ENCODE data around the gene MILR1.
"Not testable (repeated sequence)": the region's sequence is repeated elsewhere in the genome, so short reads cannot be mapped to it uniquely, and the experiment has no call there.

The MILR1 gene

DNA sequence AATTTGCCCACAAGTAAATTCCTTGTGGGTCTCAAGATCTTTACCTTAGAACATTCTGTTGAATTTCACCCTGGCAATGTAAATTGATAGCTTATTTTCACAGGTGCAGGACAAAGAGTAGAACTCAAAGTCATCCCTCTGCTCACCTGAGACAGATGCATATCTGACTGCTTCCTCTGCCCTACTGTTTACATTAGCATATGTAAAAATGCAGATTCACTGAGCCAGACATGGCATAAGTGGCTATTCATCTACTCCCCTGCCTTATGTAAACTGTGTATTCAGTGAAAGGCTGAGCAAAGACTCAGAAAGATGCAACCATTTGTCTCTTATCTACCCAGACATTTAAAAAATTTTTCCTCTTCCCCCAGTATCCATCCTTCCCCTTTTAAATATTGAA lies 22.3 kb upstream of the MILR1 start:
- in situ Hi-C loops (cut with MboI; ENCODE audit: low sequenced_read_pairs), result loop anchor here (10.0 kb wide), 1 partner anchor 68 kb away; the partner anchor contains the start of gene POLG2

DNA sequence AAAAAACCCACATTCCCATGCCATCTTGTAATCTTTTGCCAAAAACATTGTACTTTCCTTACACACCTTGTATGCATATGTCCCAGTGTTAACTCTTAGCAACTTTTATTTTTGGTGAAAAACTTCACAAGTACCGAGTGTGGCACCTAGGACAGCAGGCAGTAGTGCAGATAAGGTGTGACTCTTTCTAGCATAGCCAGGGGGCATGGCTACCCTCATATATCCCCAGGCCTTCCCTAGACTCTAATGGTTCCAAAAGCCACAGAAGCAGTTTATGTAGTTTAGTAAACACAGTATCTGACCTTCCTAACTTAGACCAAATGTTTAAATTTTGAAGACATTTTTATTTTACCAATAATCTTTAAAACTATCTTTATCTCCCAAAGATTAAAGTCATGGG lies 20.5 kb upstream of the MILR1 start:
- in situ Hi-C loops (cut with MboI; ENCODE audit: low sequenced_read_pairs), result loop anchor here (10.0 kb wide), 1 partner anchor 66 kb away; the partner anchor contains the start of gene POLG2

DNA sequence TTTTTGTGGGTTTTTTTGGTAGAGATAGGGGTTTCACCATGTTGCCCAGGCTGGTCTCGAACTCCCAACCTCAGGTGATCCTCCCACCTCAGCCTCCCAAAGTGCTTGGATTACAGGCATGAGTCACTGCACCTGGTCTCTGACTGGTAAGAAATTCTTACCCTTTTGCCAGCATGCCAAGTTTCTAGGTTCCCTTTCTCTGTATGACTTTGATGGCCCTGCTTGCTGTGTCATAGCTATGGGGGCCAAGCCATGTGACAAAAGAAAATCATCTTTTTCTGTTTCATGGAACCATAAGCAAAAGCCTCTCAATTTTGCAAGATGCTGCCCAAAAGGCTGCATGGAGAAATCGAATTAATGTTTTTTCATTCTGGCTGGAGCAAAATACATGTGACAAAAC lies 18.9 kb upstream of the MILR1 start:
- in situ Hi-C loops (cut with MboI; ENCODE audit: low sequenced_read_pairs), result not testable (repeated sequence)

DNA sequence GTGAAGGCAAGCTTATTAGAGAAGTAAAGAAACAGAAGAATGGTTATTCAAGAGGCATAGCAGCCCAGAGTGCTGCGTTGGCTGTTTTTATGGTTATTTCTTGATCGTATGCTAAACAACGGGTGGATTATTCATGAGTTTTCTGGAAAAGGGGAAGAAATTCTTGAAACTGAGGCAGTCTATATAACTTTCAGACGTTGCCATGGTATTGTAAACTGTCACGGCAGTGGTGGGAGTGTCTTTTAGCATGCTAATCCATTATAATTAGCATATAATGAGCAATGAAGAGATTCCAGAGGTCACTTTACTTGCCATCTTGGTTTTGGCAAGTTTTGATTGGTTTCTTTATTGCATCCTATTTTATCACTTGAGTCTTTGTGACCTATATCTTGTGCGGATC lies 17.4 kb upstream of the MILR1 start:
- in situ Hi-C loops (cut with MboI; ENCODE audit: low sequenced_read_pairs), result no loop called here

DNA sequence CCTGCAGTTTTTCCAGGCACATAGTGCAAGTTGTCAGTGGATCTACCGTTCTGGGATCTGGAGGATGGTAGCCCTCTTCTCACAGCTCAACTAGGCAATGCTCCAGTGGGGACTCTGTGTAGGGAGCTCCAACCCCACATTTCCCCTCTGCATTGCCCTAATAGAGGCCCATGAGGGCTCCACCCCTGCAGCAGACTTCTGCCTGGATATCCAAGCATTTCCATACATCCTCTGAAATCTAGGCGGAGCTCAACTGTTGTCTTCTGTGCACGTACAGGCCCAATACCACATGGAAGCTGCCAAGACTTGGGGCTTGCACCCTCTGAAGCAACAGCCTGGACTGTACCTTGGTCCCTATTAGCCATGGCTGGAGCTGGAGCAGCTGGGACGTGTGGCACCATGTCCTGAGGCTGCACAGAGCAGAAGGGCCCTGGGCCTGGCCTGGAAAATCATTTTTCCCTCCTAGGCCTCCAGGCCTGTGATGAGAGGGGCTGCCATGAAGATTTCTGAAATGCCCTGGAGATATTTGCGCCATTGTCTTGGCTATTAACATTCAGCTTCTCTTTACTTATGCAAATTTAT lies 10.9 kb upstream of the MILR1 start:
- in situ Hi-C loops (cut with MboI; ENCODE audit: low sequenced_read_pairs), result no loop called here

DNA sequence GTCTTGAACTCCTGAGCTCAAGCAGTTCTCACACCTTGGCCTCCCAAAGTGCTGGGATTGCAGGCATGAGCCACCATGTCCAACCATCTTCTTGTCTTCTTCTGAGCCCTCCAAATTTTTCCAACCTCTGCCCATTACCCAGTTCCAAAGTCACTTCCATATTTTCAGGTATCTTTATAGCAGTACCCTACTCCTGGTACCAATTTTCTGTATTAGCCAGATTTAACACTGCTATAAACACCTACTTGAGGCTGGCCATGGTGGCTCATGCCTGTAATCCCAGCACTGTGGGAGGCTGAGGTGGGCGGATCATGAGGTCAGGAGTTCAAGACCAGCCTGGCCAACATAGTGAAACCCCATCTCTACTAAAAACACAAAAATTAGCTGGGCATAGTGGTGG lies 9.4 kb upstream of the MILR1 start:
- in situ Hi-C loops (cut with MboI; ENCODE audit: low sequenced_read_pairs), result not testable (repeated sequence)

DNA sequence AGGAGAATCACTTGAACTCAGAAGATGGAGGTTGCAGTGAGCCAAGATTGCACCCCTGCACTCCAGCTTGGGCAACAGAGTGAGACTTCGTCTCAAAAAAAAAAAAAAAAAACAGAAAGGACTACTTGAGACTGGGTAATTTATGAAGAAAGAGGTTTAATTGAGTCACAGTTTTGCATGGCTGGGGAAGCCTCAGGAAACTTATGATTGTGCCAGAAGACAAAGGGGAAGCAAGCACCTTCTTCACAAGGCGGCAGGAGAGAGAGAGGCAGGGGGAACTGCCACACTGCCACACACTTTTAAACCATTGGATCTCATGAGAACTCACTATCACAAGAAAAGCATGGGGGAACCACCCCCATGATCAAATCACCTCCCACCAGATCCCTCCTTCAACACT lies 9.0 kb upstream of the MILR1 start:
- in situ Hi-C loops (cut with MboI; ENCODE audit: low sequenced_read_pairs), result no loop called here

DNA sequence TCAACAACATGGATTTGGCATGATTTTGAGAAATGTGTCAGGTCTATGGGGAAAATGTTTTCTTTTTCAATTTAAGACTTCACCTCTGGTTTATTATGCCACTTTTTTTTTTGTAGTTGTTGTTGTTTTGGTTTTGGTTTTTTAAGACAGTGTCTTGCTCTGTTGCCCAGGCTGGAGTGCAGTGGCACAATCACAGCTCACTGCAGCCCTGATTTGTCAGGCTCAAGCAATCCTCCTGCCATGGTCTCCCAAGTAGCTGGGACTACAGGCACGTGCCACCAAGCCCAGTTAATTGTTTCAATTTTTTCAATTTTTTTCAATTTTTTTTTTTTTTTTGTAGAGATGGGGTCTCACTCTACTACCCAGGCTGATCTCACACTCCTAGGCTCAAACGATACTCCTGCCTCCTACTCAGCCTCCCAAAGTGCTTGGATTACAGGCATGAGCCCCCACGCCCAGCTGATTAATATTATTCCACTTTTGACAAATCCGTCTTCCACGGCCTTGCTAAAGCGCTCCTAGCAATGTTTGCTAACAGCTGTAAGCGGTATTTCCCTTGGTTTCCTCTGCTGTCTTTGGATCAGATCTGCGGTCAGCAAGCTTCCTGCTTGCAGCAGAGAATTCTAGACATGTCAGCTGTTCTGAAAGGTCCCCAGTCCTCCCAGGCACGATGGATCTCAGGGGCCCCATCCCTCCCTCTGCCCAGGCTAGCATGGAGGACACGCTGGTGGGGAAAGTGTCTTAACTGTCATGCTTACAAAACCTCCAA lies 7.0 kb upstream of the MILR1 start:
- in situ Hi-C loops (cut with MboI; ENCODE audit: low sequenced_read_pairs), result no loop called here

DNA sequence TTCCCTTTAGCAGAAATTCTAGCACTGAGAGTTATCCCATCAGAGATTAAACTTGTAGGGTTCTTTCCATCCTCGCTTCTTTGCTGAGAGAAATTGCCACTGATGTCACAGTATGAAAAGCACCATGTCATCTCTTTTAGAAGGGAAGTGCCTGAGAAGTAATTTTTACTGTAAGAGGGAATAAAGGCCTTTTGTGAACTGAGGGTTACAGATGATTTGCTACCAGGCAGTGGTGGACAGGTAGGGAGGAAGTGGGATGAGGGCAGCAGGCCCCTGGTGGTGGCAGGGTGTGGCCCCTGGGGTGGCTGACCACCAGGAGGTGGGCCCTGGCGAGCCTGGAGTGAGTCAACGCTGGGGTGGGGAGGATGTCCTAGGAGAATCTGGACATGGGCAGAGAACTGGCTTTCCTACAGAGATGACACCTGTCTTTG lies 6.4 kb upstream of the MILR1 start:
- in situ Hi-C loops (cut with MboI; ENCODE audit: low sequenced_read_pairs), result no loop called here

DNA sequence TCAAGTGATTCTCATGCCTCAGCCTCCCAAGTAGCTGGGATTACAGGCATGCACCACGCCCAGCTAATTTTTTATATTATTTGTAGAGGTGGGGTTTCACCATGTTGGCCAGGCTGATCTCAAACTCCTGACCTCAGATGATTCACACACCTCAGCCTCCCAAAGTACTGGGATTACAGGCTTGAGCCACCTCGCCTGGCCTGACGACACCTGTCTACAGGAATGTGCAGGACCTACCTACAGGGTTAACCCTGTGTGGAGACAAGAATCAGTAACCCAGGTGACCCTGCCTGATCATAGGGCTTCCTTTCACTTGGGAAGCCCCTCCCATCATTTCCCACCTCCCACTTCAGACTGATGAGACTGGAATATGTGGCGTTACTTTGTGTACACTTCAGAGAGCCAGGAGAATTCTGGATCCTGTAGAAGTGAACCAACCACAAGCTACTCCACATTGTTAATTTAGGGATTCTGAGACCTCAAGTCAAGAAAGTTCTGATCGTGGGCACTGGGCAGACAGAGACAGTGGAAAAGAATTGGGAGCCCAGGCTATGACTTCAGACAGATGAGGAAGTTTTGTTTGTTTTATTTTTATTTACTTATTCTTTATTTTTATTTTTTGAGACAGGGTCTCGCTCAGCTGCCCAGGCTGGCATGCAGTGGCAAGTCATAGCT lies 5.7 kb upstream of the MILR1 start:
- in situ Hi-C loops (cut with MboI; ENCODE audit: low sequenced_read_pairs), result no loop called here

DNA sequence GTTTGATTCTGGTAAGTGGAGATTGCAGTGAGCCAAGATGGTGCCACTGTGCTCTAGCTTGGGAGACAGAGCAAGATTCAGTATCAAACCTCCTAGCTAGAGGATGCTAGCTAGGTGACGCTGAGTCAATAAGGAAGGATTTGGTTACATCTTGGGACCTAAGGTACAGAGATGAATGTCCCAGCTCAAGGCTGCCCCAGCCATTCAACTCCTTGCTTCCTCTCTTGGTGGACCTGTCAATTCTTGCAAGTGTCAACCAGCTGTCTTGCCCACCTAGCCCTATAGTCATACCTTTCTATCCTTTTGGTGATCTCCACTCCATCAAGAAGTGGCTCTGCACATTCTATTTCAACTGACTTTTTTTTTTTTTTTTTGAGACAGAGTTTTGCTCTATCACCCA lies 1.4 kb upstream of the MILR1 start:
- in situ Hi-C loops (cut with MboI; ENCODE audit: low sequenced_read_pairs), result no loop called here

DNA sequence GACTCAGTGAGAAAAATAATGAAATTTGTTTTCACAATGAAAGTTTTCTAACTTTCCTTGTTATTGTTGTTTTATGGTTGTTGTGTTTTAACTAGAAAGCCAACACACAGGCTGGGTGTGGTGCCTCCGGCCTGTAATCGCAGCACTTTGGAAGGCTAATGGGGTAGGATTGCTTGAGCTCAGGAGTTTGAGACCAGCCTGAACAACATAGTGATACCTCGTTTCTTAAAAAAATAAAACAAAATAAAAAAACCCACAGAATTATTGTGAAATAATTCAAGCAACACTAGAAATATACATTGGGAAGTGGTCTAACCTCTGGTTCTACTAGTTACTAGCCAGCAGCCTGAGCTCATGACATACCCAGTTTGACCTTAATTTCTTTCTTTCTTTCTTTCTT lies 630 bp downstream of the MILR1 start:
- in situ Hi-C loops (cut with MboI; ENCODE audit: low sequenced_read_pairs), result no loop called here

DNA sequence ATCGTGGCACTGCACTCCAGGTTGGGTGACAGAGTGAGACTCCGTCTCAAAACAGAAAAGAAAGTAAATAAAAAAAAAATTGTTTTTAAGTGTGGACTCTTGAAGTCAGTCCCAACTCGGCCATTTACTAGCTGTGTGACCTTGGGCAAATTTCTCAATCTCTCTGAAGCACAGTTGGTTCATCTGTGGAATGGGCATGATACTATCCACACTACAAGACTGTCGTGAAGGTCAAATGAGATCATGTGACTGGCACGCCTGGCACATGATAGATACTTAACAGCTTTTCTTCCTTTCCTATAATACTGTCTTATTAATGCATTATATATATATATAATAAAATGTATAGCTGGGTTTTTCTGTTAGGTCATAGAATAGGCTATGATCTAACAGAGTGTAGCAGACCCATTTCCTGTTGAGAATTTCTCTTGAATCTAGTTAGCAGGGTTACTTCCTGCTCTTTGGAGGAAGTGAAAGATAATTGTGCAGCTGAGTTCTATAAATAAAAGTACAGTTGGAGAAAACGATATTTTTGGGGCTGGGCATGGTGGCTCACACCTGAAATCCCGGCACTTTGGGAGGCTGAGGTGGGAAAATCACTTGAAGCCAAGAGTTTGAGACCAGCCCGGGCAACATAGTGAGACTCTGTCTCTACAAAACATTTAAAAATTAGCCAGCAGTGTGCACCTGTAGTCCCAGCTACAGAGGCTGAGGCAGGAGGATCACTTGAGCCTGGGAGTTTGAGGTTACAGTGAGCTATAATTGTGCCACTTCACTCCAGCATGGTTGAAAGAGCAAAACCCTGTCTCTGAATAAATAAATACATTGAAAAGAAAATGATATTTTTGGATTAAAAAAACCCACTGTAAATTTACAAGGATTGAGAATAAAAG lies 7.3 kb downstream of the MILR1 start:
- in situ Hi-C loops (cut with MboI; ENCODE audit: low sequenced_read_pairs), result no loop called here

DNA sequence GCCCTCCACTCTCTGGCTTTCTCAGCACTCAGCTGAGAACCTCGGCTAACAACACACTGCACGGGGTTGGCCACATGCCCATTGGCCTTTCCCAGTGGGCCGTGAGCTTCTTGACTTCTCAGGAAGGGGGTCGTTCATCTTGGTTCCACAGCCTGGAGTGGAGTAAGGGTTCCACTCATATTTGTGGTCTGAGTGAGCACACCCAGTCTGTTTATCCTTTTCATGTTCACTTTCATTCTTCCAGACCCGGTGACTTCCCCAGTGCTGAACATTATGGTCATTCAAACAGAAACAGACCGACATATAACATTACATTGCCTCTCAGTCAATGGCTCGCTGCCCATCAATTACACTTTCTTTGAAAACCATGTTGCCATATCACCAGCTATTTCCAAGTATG lies 8.2 kb downstream of the MILR1 start:
- in situ Hi-C loops (cut with MboI; ENCODE audit: low sequenced_read_pairs), result no loop called here

DNA sequence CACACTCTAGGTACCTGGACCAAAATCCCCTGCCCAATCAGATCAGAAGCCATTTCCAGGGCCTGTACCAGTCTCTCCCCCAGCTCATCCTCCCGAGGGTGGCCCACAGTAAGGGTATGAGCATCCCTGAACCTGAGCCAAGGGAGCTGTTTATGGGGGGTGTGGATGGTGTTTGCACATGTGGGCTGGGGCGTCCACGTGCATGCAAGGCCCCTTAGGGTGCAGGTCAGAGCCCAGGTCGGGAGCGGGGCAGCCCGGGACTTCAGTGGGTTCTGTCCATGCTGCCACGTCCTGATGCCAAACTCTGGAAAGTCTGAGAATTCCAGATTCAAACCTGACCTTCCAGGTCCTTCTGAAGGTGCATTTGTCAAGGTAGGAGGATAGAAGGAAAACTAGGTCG lies 9.8 kb downstream of the MILR1 start:
- in situ Hi-C loops (cut with MboI; ENCODE audit: low sequenced_read_pairs), result no loop called here

DNA sequence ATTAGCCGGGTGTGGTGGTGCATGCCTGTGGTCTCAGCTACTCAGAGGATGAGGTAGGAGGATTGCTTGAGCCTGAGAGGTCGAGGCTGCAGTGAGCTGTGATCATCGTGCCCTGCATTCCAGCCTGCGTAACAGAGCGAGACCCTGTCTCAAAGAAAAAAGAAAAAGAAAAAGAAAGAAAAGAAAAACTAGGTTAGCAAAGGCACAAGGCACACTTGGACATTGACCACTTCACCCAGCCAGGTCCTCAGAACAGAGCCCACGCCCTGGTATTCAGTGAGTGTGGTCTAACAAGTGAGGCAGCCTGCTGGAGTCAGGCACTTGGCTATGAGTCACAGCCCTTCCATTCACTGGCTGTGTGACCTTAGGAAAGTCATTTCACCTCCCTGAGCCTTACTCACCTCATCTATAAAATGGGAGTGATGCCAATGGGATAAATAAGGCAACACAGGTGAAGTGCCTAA lies 10.4 kb downstream of the MILR1 start:
- in situ Hi-C loops (cut with MboI; ENCODE audit: low sequenced_read_pairs), result no loop called here

DNA sequence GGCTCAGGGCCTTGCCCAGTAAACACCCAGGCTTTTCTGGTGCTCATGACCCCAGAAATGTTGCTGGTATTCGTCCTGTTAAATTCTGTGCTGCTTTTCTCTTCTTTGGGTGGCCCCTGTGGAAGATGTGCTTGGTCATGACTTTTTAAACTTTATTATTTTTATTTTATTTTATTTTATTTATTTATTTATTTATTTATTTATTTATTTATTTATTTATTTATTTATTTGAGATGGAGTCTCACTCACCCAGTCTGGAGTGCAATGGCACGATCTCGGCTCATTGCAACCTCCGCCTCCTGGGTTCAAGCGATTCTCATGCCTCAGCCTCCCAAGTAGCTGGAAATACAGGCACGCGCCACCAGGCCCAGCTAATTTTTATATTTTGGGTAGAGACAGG lies 10.9 kb downstream of the MILR1 start:
- in situ Hi-C loops (cut with MboI; ENCODE audit: low sequenced_read_pairs), result not testable (repeated sequence)

DNA sequence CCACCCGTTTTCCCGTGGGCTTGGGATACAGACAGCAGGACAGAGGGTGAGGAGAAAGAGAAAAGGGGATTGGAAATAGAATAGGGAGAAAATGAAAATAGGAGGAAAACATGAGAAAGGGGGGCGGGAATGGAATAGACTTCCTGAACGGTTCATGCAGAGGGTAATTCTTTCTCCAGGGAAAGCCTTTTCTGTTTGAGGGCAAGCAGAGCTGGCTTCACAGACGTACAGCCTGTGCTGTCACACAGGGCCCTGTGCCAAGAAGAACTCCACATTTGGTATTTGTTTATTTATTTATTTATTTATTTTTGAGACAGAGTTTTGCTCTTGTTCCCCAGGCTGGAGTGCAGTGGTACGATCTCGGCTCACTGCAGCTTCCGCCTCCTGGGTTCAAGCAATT lies 12.0 kb downstream of the MILR1 start:
- in situ Hi-C loops (cut with MboI; ENCODE audit: low sequenced_read_pairs), result no loop called here

DNA sequence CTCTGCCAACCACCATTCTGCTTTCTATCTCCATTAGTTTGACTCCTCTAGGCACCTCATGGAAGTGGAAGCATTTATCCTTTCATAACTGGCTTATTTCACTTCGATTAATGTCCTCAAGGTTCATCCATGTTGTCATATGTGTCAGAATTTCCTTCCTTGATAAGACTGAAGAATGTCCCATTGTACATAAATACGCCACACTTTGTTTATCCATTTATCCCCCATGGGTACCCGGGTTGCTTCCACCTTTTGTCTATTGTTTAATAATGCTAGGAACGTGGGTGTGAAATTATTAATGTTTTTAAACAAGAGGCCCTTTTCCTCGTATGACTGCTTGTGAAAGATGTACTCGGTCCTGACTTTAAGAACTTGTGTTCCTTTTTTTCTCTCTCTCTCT lies 12.9 kb downstream of the MILR1 start:
- in situ Hi-C loops (cut with MboI; ENCODE audit: low sequenced_read_pairs), result no loop called here

DNA sequence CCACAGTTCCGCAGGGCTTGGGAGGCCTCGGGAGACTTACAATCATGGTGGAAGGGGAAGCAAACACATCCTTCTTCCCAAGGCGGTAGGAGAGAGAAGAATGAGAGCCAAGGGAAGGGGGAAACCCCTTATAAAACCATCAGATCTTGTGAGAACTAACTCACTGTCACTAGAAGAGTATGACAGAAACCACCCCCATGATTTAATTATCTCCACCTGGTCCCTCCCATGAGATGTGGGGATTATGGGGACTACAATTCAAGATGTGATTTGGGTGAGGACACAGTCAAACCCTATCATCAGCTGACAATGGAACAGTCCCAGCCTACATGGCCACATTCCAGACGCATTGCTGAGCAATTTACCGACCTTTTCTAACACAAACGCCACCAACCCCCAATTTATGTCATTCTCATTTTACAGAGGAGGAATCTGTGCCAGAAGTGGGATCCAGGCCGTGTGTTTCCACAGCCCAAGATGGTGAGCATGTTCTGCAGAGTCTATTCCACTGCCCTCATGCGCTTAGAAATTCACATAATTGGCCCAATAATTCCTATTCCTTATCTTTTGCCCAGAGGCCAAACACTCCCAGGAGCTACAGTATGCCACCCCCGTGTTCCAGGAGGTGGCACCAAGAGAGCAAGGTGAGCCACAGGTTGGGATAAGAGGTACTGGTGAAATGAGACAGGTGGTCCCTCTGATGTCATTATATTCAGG lies 17.3 kb downstream of the MILR1 start:
- in situ Hi-C loops (cut with MboI; ENCODE audit: low sequenced_read_pairs), result no loop called here

Data from HL-60/S4 treated with retinoic acid at 250 ng/mL for 4 days and 3 days (cell line).